ENCODE measurements around the gene LRRN4. TPM values are rescaled to one million over a fixed set of nuclear protein-coding genes. Genes with fewer than 3 reads are reported as not detected.

The LRRN4 gene
- total RNA-seq, 3 donors from 2014 or later = 20.8 TPM; not detected in 2

- Histone ChIP-seq H3K27ac (no peak overlapping the region), H3K27me3 (no peaks in the 10 kb centered on the region), H3K4me3 (no peak overlapping the region), H3K4me1 (no peaks in the 10 kb centered on the region), H3K36me3 (no peaks in the 10 kb centered on the region), H3K9me3 (no peaks in the 10 kb centered on the region)
- TF ChIP-seq POLR2A (IDR thresholded peaks at IDR 0.05) (no peak), POLR2AphosphoS5 (IDR thresholded peaks at IDR 0.05) (no peak), CTCF (IDR thresholded peaks at IDR 0.05) (no peak)
- intact Hi-C loops (cut with DNase I; ENCODE audit: low total_unique reads) = no loop called here
- no peak for DNase-seq (ENCODE audit: low spot score in 2 of 2)
Measured at GRCh38 chr20:6060213-6060612, 6.4 kb upstream of the LRRN4 start.

- TF ChIP-seq POLR2AphosphoS5 (IDR thresholded peaks at IDR 0.05) (no peak), POLR2A (IDR thresholded peaks at IDR 0.05) (no peak), CTCF (IDR thresholded peaks at IDR 0.05) (no peak)
- no peaks in the 10 kb centered on the region for H3K36me3 ChIP-seq
- no peak overlapping the region for H3K4me3 ChIP-seq
- intact Hi-C loops (cut with DNase I; ENCODE audit: low total_unique reads) = no loop called here
- H3K4me1 ChIP-seq = no peaks in the 10 kb centered on the region
- no peaks in the 10 kb centered on the region for H3K27me3 ChIP-seq
- no peaks in the 10 kb centered on the region for H3K9me3 ChIP-seq
- H3K27ac ChIP-seq = no peak overlapping the region
- DNase-seq (ENCODE audit: low spot score in 2 of 2) = no peak
Measured at GRCh38 chr20:6058684-6059295, 4.9 kb upstream of the LRRN4 start.

GRCh38 chr20:6057691-6058090, 3.8 kb upstream of the LRRN4 start:
- no peak overlapping the region for H3K27ac ChIP-seq
- intact Hi-C loops (cut with DNase I; ENCODE audit: low total_unique reads) = no loop called here

GRCh38 chr20:6057139-6057538, 3.3 kb upstream of the LRRN4 start:
- Histone ChIP-seq H3K27ac (no peak overlapping the region), H3K4me1 (no peaks in the 10 kb centered on the region), H3K27me3 (peaks cover 0 to 10% of the 10 kb centered on the region in 2 donors), H3K9me3 (no peaks in the 10 kb centered on the region), H3K4me3 (no peak overlapping the region), H3K36me3 (no peaks in the 10 kb centered on the region)
- no peak for TF ChIP-seq POLR2A (IDR thresholded peaks at IDR 0.05)
- no peak for TF ChIP-seq POLR2AphosphoS5 (IDR thresholded peaks at IDR 0.05)
- no peak for TF ChIP-seq CTCF (IDR thresholded peaks at IDR 0.05)
- no peak for DNase-seq (ENCODE audit: low spot score in 2 of 2)
- intact Hi-C loops (cut with DNase I; ENCODE audit: low total_unique reads) = no loop called here

More at GRCh38 chr20:6057691-6058090, 3.8 kb upstream of the LRRN4 start:
- DNase-seq (ENCODE audit: low spot score in 2 of 2) = no peak
- TF ChIP-seq CTCF (IDR thresholded peaks at IDR 0.05) (no peak), POLR2AphosphoS5 (IDR thresholded peaks at IDR 0.05) (no peak), POLR2A (IDR thresholded peaks at IDR 0.05) (no peak)
- H3K27me3 ChIP-seq = peaks cover 0 to 4% of the 10 kb centered on the region in 2 donors
- no peaks in the 10 kb centered on the region for H3K9me3 ChIP-seq
- H3K4me1 ChIP-seq = no peaks in the 10 kb centered on the region
- H3K36me3 ChIP-seq = no peaks in the 10 kb centered on the region
- H3K4me3 ChIP-seq = no peak overlapping the region

- Histone ChIP-seq H3K4me3 (no peak overlapping the region), H3K36me3 (no peaks in the 10 kb centered on the region), H3K27ac (no peak overlapping the region), H3K9me3 (no peaks in the 10 kb centered on the region), H3K4me1 (no peaks in the 10 kb centered on the region), H3K27me3 (peaks cover 0 to 17% of the 10 kb centered on the region in 2 donors)
- no peak for DNase-seq (ENCODE audit: low spot score in 2 of 2)
- TF ChIP-seq CTCF (IDR thresholded peaks at IDR 0.05) = no peak
- TF ChIP-seq POLR2A (IDR thresholded peaks at IDR 0.05) = no peak
- TF ChIP-seq POLR2AphosphoS5 (IDR thresholded peaks at IDR 0.05) = no peak
- intact Hi-C loops (cut with DNase I; ENCODE audit: low total_unique reads) = no loop called here
Measured at GRCh38 chr20:6055981-6056569, 2.2 kb upstream of the LRRN4 start.
